Neural cell (in vitro differentiated cells): Measurements from ENCODE around the gene ALK. TPM values are rescaled to one million over a fixed set of nuclear protein-coding genes. Genes with fewer than 3 reads are reported as not detected.

Experiments used
- H2AFZ ChIP-seq: fragments of 200-600, 300-800 bp; sonication (generic), shearing (Covaris generic); 2 replicates; pipeline ENCODE4 v1.6.0; 2014; ENCODE audit warnings: low read depth, mild to moderate bottlenecking, antibody characterized with exemption, low read length, moderate library complexity
- H3F3A ChIP-seq: fragments of 200-600 bp; shearing (Covaris generic); 2 replicates; pipeline ENCODE4 v1.6.1; 2016; ENCODE audit warnings: mild to moderate bottlenecking, moderate library complexity, mixed read lengths, antibody characterized with exemption, low read length; ENCODE audit not compliant: insufficient read depth, poor library complexity, severe bottlenecking
- H3K27ac ChIP-seq: fragments of 200-600, 300-800 bp; sonication (generic), shearing (Covaris generic); 2 replicates; pipeline ENCODE4 v1.5.1; 2014; ENCODE audit warnings: mild to moderate bottlenecking, low read length, moderate library complexity
- H3K27me3 ChIP-seq: fragments of 300-800, 200-600 bp; sonication (generic), shearing (Covaris generic); 2 replicates; pipeline ENCODE4 v1.6.0; 2014; ENCODE audit warnings: mild to moderate bottlenecking, low read depth, low read length, moderate library complexity; ENCODE audit not compliant: insufficient read depth
- H3K36me3 ChIP-seq: fragments of 300-800, 200-600 bp; sonication (generic), shearing (Covaris generic); 2 replicates; pipeline ENCODE4 v1.5.1; 2014; ENCODE audit warnings: mild to moderate bottlenecking, antibody characterized with exemption, low read length, moderate library complexity; ENCODE audit not compliant: insufficient read depth
- H3K4me2 ChIP-seq: fragments of 300-800, 200-600 bp; sonication (generic), shearing (Covaris generic); 2 replicates; pipeline ENCODE4 v1.6.0; 2014; ENCODE audit warnings: mild to moderate bottlenecking, low read length
- H3K4me3 ChIP-seq: fragments of 300-800, 200-600 bp; sonication (generic), shearing (Covaris generic); 2 replicates; pipeline ENCODE4 v1.5.1; 2014; ENCODE audit warnings: mild to moderate bottlenecking, low read length, moderate library complexity
- H3K79me2 ChIP-seq: fragments of 200-600 bp; shearing (Covaris generic); replicated peaks from 2 replicates; pipeline ENCODE4 v1.6.0; 2014; ENCODE audit warnings: mild to moderate bottlenecking, low read length, moderate library complexity; ENCODE audit not compliant: insufficient read depth
- H3K9ac ChIP-seq: fragments of 300-800, 200-600 bp; sonication (generic), shearing (Covaris generic); 2 replicates; pipeline ENCODE4 v1.6.1; 2016; ENCODE audit warnings: mild to moderate bottlenecking, low read length, mixed read lengths
- H3K9me2 ChIP-seq: fragments of 200-600 bp; shearing (Covaris generic); 2 replicates; pipeline ENCODE4 v1.6.1; 2016; ENCODE audit warnings: mild to moderate bottlenecking, low read length, mixed read lengths; ENCODE audit not compliant: insufficient read depth
- H3K9me3 ChIP-seq: fragments of 200-600, 300-800 bp; sonication (generic), shearing (Covaris generic); 2 replicates; pipeline ENCODE4 v1.6.1; 2016; ENCODE audit warnings: mild to moderate bottlenecking, mixed run types, low read length, moderate library complexity, mixed read lengths
- H4K20me1 ChIP-seq: fragments of 200-600 bp; shearing (Covaris generic); 2 replicates; pipeline ENCODE4 v1.6.1; 2016; ENCODE audit warnings: mild to moderate bottlenecking, mixed run types; ENCODE audit not compliant: insufficient read depth
- EP300 ChIP-seq: fragments of 450-650 bp; conservative IDR thresholded peaks from 2 replicates; pipeline ENCODE4 v1.6.1; 2014; ENCODE audit warnings: antibody characterized with exemption, mild to moderate bottlenecking, moderate library complexity; ENCODE audit not compliant: poor library complexity, severe bottlenecking
- EZH2 ChIP-seq: fragments of 200-600, 300-800 bp; shearing (Covaris generic), sonication (generic); IDR thresholded peaks from 2 replicates; pipeline ENCODE4 v1.6.1; 2014; ENCODE audit warnings: antibody characterized with exemption, low read length, borderline replicate concordance, mild to moderate bottlenecking; ENCODE audit not compliant: insufficient read depth, poor library complexity, severe bottlenecking
- MXI1 ChIP-seq: fragments of 450-650 bp; conservative IDR thresholded peaks from 2 replicates; pipeline ENCODE4 v1.6.1; 2014; ENCODE audit warnings: antibody characterized with exemption, mild to moderate bottlenecking; ENCODE audit not compliant: poor library complexity, severe bottlenecking
- POLR2AphosphoS5 ChIP-seq: IDR thresholded peaks from 2 replicates; pipeline ENCODE4 v1.6.1; 2012
- RAD21 ChIP-seq: fragments of 450-650 bp; conservative IDR thresholded peaks from 2 replicates; pipeline ENCODE4 v1.6.1; 2014; ENCODE audit warnings: antibody characterized with exemption, mild to moderate bottlenecking, moderate library complexity
- SMC3 ChIP-seq: fragments of 450-650 bp; conservative IDR thresholded peaks from 2 replicates; pipeline ENCODE4 v1.6.1; 2014; ENCODE audit warnings: antibody characterized with exemption, mild to moderate bottlenecking, moderate library complexity; ENCODE audit not compliant: poor library complexity
- TAF1 ChIP-seq: IDR thresholded peaks from 2 replicates; pipeline ENCODE4 v1.6.1; 2012; ENCODE audit warnings: low read depth
- polyA plus RNA-seq: library from polyadenylated mRNA; depleted of rRNA; stranded (reverse); fragments of >200 nt; gene quantifications from 2 replicates; pipeline ENCODE4 v1.2.3, GENCODE V29; 2014
- TF ChIP-seq, protein P1 (sequence below): IDR thresholded peaks from 2 replicates; pipeline ENCODE4 v1.6.1; 2012; ENCODE audit warnings: borderline replicate concordance
- TF ChIP-seq, protein P2 (sequence below): fragments of 450-650 bp; IDR thresholded peaks from 2 replicates; pipeline ENCODE4 v1.5.1; 2014; ENCODE audit warnings: antibody characterized with exemption, mild to moderate bottlenecking, moderate library complexity; ENCODE audit not compliant: poor library complexity, severe bottlenecking

ALK gene
- polyA plus RNA-seq, 1 donor from 2014 or later = 7.1 TPM

DNA sequence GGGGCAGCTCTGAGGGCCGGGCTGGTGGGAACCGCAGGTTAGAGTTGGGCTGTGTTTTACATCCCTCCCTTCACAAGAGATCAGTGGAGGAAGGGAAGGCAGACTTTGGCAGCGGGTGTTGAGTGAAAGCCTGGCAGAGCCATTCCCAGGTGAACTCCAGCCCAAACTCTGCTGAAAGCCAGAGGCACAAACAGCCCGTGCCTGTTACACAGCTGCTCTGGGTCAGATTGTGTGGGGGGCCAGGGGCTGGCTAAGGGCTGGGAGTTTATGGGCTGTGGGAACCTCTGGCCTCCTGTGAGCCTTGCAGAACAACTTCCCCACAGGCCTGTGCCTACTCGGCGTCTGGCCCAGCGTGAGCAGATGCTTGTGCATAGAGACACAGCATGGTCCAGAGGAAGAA lies 519.4 kb downstream of the ALK start:
- no peak overlapping the region for H3K27ac ChIP-seq
- no peaks in the 10 kb centered on the region for H3K9me3 ChIP-seq
- H3F3A ChIP-seq = no peaks in the 10 kb centered on the region
- TF ChIP-seq EZH2 (no peak), MXI1 (no peak), TAF1 (no peak), SMC3 (no peak), RAD21 (no peak), EP300 (no peak), POLR2AphosphoS5 (no peak)
- TF ChIP-seq, protein P1, sequence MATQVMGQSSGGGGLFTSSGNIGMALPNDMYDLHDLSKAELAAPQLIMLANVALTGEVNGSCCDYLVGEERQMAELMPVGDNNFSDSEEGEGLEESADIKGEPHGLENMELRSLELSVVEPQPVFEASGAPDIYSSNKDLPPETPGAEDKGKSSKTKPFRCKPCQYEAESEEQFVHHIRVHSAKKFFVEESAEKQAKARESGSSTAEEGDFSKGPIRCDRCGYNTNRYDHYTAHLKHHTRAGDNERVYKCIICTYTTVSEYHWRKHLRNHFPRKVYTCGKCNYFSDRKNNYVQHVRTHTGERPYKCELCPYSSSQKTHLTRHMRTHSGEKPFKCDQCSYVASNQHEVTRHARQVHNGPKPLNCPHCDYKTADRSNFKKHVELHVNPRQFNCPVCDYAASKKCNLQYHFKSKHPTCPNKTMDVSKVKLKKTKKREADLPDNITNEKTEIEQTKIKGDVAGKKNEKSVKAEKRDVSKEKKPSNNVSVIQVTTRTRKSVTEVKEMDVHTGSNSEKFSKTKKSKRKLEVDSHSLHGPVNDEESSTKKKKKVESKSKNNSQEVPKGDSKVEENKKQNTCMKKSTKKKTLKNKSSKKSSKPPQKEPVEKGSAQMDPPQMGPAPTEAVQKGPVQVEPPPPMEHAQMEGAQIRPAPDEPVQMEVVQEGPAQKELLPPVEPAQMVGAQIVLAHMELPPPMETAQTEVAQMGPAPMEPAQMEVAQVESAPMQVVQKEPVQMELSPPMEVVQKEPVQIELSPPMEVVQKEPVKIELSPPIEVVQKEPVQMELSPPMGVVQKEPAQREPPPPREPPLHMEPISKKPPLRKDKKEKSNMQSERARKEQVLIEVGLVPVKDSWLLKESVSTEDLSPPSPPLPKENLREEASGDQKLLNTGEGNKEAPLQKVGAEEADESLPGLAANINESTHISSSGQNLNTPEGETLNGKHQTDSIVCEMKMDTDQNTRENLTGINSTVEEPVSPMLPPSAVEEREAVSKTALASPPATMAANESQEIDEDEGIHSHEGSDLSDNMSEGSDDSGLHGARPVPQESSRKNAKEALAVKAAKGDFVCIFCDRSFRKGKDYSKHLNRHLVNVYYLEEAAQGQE = no peak
- TF ChIP-seq, protein P2, sequence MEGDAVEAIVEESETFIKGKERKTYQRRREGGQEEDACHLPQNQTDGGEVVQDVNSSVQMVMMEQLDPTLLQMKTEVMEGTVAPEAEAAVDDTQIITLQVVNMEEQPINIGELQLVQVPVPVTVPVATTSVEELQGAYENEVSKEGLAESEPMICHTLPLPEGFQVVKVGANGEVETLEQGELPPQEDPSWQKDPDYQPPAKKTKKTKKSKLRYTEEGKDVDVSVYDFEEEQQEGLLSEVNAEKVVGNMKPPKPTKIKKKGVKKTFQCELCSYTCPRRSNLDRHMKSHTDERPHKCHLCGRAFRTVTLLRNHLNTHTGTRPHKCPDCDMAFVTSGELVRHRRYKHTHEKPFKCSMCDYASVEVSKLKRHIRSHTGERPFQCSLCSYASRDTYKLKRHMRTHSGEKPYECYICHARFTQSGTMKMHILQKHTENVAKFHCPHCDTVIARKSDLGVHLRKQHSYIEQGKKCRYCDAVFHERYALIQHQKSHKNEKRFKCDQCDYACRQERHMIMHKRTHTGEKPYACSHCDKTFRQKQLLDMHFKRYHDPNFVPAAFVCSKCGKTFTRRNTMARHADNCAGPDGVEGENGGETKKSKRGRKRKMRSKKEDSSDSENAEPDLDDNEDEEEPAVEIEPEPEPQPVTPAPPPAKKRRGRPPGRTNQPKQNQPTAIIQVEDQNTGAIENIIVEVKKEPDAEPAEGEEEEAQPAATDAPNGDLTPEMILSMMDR = no peak
- H3K4me2 ChIP-seq = no peak overlapping the region
- H3K36me3 ChIP-seq = no peaks in the 10 kb centered on the region
- no peaks in the 10 kb centered on the region for H4K20me1 ChIP-seq
- H3K79me2 ChIP-seq = no peaks in the 10 kb centered on the region
- no peak overlapping the region for H2AFZ ChIP-seq
- H3K27me3 ChIP-seq = no peaks in the 10 kb centered on the region
- no peak overlapping the region for H3K4me3 ChIP-seq
- H3K9ac ChIP-seq = no peak overlapping the region
- H3K9me2 ChIP-seq = no peaks in the 10 kb centered on the region

DNA sequence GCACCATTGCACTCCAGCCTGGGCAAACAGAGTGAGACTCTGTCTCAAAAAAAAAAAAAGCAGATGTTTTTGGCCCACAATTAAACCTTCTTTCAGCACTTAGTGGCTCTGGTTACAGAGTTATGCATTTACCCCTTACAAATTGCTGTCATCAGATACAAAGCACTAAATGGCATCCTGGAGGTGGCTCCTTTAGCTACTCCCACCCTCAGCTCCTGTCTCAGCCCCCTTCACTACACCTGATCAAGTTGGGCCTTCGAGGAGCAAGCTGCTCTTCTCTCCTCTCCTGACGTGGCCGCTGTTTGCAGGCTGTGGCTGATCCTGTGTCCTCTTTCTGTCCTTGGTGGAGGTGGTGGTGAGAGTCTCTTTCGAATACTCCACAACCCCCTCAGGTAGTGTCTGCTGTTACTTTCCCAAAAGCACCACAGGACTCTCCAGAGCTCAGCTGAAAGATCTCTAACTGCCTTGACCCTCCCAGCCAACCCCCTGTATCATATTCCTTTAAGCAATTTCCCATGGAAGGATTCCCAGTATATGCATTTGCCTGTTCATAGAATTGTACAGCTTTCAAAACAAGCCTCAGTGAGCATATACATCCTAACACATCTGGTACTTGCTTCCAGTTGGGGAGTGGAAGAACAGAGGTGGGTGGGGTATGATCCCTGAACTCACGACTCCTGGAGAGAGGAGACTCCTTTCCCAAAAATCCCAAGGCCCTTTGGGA lies 520.3 kb downstream of the ALK start:
- Histone ChIP-seq H3F3A (no peaks in the 10 kb centered on the region), H3K4me2 (no peak overlapping the region), H3K36me3 (no peaks in the 10 kb centered on the region), H3K9ac (no peak overlapping the region), H3K27ac (no peak overlapping the region), H3K4me3 (no peak overlapping the region), H3K9me3 (no peaks in the 10 kb centered on the region), H2AFZ (no peak overlapping the region), H3K79me2 (no peaks in the 10 kb centered on the region), H4K20me1 (no peaks in the 10 kb centered on the region), H3K27me3 (no peaks in the 10 kb centered on the region), H3K9me2 (no peaks in the 10 kb centered on the region)
- TF ChIP-seq SMC3 = no peak
- TF ChIP-seq, protein P1 = no peak
- no peak for TF ChIP-seq TAF1
- no peak for TF ChIP-seq POLR2AphosphoS5
- TF ChIP-seq, protein P2 = no peak
- TF ChIP-seq EP300 = no peak
- TF ChIP-seq RAD21 = no peak
- no peak for TF ChIP-seq MXI1
